ENCODE measurements around the gene MEMO1. TPM values are rescaled to one million over a fixed set of nuclear protein-coding genes. Genes with fewer than 3 reads are reported as not detected.

Gene MEMO1
- total and polyA plus RNA-seq, 2 of the 4 experiments (the other 2 are of a cell fraction): 23.7 to 49.7 TPM

DNA sequence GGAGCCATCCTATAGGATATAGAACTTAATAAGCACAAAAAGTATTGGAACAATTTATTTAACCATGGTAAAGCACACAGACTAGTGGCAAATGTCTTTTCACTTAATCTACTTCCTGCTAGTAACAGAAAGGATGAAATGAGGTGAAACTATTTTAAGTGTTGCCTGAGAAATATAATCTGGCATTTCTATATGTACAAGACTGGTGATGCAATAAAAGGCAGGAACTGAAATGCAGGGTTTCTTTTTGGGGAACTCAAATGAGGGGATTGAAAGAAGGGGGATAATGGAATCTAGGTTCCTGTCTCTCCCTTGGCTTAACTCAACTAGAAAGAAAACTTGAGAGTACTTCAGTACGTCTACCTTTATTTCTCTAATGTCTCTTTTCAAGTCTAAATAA, 122.3 kb downstream of the MEMO1 start:
- DNase-seq: peak; percentile 6
- Histone ChIP-seq H3K56ac (ENCODE audit: extremely low read depth, insufficient read depth, low read length) (no peak overlapping the region), H3K27ac (ENCODE audit: insufficient read depth, low read length) (no peak overlapping the region), H3K79me1 (ENCODE audit: low read depth in 1 of 2, low read length in 2 of 2) (peaks cover 0 to 9% of the 10 kb centered on the region in 2 experiments; a peak in 3 of 4 replicates), H3K4me2 (ENCODE audit: low read depth, low read length) (peak overlapping the region; percentile 40; the same call in 1 of the 2 replicates), H2BK20ac (ENCODE audit: low read depth, low read length) (no peak overlapping the region), H3K36me3 (ENCODE audit: control insufficient read depth, insufficient read depth, low read length) (peaks cover 3% of the 10 kb centered on the region), H3K9me1 (ENCODE audit: insufficient read depth, low read length) (no peaks in the 10 kb centered on the region), H3K9me3 (ENCODE audit: control insufficient read depth, insufficient read depth, low read length) (no peaks in the 10 kb centered on the region), H3K4ac (ENCODE audit: low read depth, low read length) (no peak overlapping the region), H3K27me3 (ENCODE audit: control insufficient read depth, insufficient read depth, low read length) (no peaks in the 10 kb centered on the region), H3K23ac (ENCODE audit: low read depth, low read length) (no peak overlapping the region), H4K8ac (ENCODE audit: low read depth in 2 of 2, low read length in 2 of 2) (no peak overlapping the region), H4K91ac (ENCODE audit: insufficient read depth, low read depth, low read length) (no peak overlapping the region), H2AK9ac (replicated peaks; ENCODE audit: low read depth, low read length, poor library complexity) (no peak overlapping the region), H3K4me3 (ENCODE audit: insufficient read depth, low read depth, low read length) (no peak overlapping the region), H2BK5ac (ENCODE audit: low read depth, low read length, poor library complexity, severe bottlenecking) (no peak overlapping the region), H3K4me1 (ENCODE audit: control insufficient read depth, insufficient read depth, low read length) (peaks cover 4% of the 10 kb centered on the region), H4K5ac (ENCODE audit: low read depth, low read length) (no peak overlapping the region), H4K20me1 (ENCODE audit: insufficient read depth, low read length) (no peaks in the 10 kb centered on the region), H3K18ac (ENCODE audit: low read depth, low read length) (no peak overlapping the region), H2AK5ac (ENCODE audit: low read depth, low read length) (no peak overlapping the region), H3K14ac (replicated peaks; ENCODE audit: low read depth, low read length) (no peak overlapping the region), H2AFZ (replicated peaks; ENCODE audit: low read length, poor library complexity) (no peak overlapping the region), H2BK15ac (ENCODE audit: low read depth, low read length) (no peak overlapping the region), H3K9ac (ENCODE audit: low read depth, low read length) (no peak overlapping the region), H2BK120ac (ENCODE audit: low read depth, low read length) (no peak overlapping the region)
- ATAC-seq (ENCODE audit: low read depth): no peak
- ChIA-PET POLR2A (ENCODE audit: unreplicated experiment) (no interaction called here), CTCF (no interaction called here)
- intact Hi-C loops (cut with micrococcal nuclease): loop anchor here (5.0 kb wide), 1 partner anchor 119 kb away; no protein-coding TSS in a partner anchor
- BruUV-seq (replicated peaks): no TSS peak
- no CpG with 5 or more reads among the region's 1 CpG for WGBS, 2 experiments (ENCODE audit: extremely low coverage in 2 of 2, insufficient read length in 1 of 2)
- dilution Hi-C loops (cut with HindIII; ENCODE audit: low sequenced_read_pairs, unreplicated experiment): no loop called here
- in situ Hi-C loops (cut with MboI; ENCODE audit: low sequenced_read_pairs): no loop called here
- TF ChIP-seq SMC3 (IDR thresholded peaks at IDR 0.05; ENCODE audit: low read depth, low read length) (no peak), CEBPB (IDR thresholded peaks at IDR 0.05; ENCODE audit: low read depth, low read length) (peak; percentile 73)

Data from IMR-90 (cell line).